HG03097 (cell line): ENCODE measurements around the gene F11R.
"Not testable (repeated sequence)": the region's sequence is repeated elsewhere in the genome, so short reads cannot be mapped to it uniquely, and the experiment has no call there.

Experiments
- ATAC-seq: cut with Tn5 transposase; IDR thresholded peaks from one replicate; pipeline ENCODE4 v1.9.1; 2021; ENCODE audit not compliant: unreplicated experiment, low FRiP score

Gene F11R

GRCh38 chr1:160978510-160978927 lies 42.4 kb downstream of the F11R start:
- no peak for ATAC-seq

GRCh38 chr1:160975026-160975425 lies 45.9 kb downstream of the F11R start:
- ATAC-seq: no peak

- no peak for ATAC-seq
These were observed 47.5 kb downstream of the F11R start for GRCh38 chr1:160973491-160973890.

GRCh38 chr1:160972939-160973338 lies 48.0 kb downstream of the F11R start:
- no peak for ATAC-seq

GRCh38 chr1:160971618-160972056 lies 49.3 kb downstream of the F11R start:
- no peak for ATAC-seq

- no peak for ATAC-seq
These were observed 57.4 kb downstream of the F11R start for GRCh38 chr1:160963521-160963920.

- no peak for ATAC-seq
These were observed 59.5 kb downstream of the F11R start for GRCh38 chr1:160961419-160961818.

- no peak for ATAC-seq
These were observed 64.0 kb downstream of the F11R start for GRCh38 chr1:160956966-160957365.

GRCh38 chr1:160954158-160955104 lies 66.5 kb downstream of the F11R start, which contains the start of gene ITLN2:
Gene ITLN2 (minus strand): TSS chr1:160954809. CDS start chr1:160954741, 68 bp downstream.
- no peak for ATAC-seq

- ATAC-seq: no peak
These were observed 67.9 kb downstream of the F11R start for GRCh38 chr1:160953030-160953429.

- no peak for ATAC-seq
These were observed 68.8 kb downstream of the F11R start for GRCh38 chr1:160952129-160952510.

GRCh38 chr1:160951443-160952128 lies 69.4 kb downstream of the F11R start:
- no peak for ATAC-seq

GRCh38 chr1:160950657-160951056 lies 70.3 kb downstream of the F11R start:
- ATAC-seq: no peak

GRCh38 chr1:160949881-160950280 lies 71.1 kb downstream of the F11R start:
- no peak for ATAC-seq

- ATAC-seq: not testable (repeated sequence)
These were observed 71.6 kb downstream of the F11R start for GRCh38 chr1:160949216-160949880.

GRCh38 chr1:160947174-160947759 lies 73.7 kb downstream of the F11R start:
- ATAC-seq: not testable (repeated sequence)

GRCh38 chr1:160945881-160946280 lies 75.1 kb downstream of the F11R start:
- ATAC-seq: not testable (repeated sequence)
